ENCODE measurements around the gene TTC12.

The TTC12 gene

GRCh38 chr11:113384551-113384950, 70.2 kb downstream of the TTC12 start:
- peak; percentile 32 for DNase-seq (ENCODE audit: extremely low read depth, low read depth)
- TF ChIP-seq CTCF (IDR thresholded peaks at IDR 0.05; ENCODE audit: low read depth, low read length): no peak

- DNase-seq (ENCODE audit: extremely low read depth, low read depth): no peak
- no peak for TF ChIP-seq CTCF (IDR thresholded peaks at IDR 0.05; ENCODE audit: low read depth, low read length)
These were observed 71.4 kb downstream of the TTC12 start for GRCh38 chr11:113385749-113386148.

GRCh38 chr11:113386866-113387265, 72.5 kb downstream of the TTC12 start:
- TF ChIP-seq CTCF (IDR thresholded peaks at IDR 0.05; ENCODE audit: low read depth, low read length): no peak
- no peak for DNase-seq (ENCODE audit: extremely low read depth, low read depth)

GRCh38 chr11:113387605-113388211, 73.3 kb downstream of the TTC12 start, which contains the start of gene ANKK1:
TSS of gene ANKK1 (plus strand) at chr11:113387779. CDS start at chr11:113387885, 106 bp downstream.
- TF ChIP-seq CTCF (IDR thresholded peaks at IDR 0.05; ENCODE audit: low read depth, low read length): peak; percentile 0; the same call in 1 of the 2 replicates
- no peak for DNase-seq (ENCODE audit: extremely low read depth, low read depth)

- TF ChIP-seq CTCF (IDR thresholded peaks at IDR 0.05; ENCODE audit: low read depth, low read length): no peak
- DNase-seq (ENCODE audit: extremely low read depth, low read depth): no peak
These were observed 74.9 kb downstream of the TTC12 start for GRCh38 chr11:113389272-113389671.

- no peak for DNase-seq (ENCODE audit: extremely low read depth, low read depth)
- TF ChIP-seq CTCF (IDR thresholded peaks at IDR 0.05; ENCODE audit: low read depth, low read length): no peak
These were observed 78.0 kb downstream of the TTC12 start for GRCh38 chr11:113392236-113392921.

- no peak for DNase-seq (ENCODE audit: extremely low read depth, low read depth)
- TF ChIP-seq CTCF (IDR thresholded peaks at IDR 0.05; ENCODE audit: low read depth, low read length): no peak
These were observed 79.2 kb downstream of the TTC12 start for GRCh38 chr11:113393501-113393985.

Measured in AG09319 (cell line).